RWPE1 (cell line): ENCODE measurements around the gene SNRPA1.
"Not testable (repeated sequence)": the region's sequence is repeated elsewhere in the genome, so short reads cannot be mapped to it uniquely, and the experiment has no call there.

ENCODE experiments used
- CTCF ChIA-PET: fragments of 350-600 bp; sonication (Branson Sonifier 250); formaldehyde crosslinking; extraction: SDS; loops from one replicate; lab custom pipeline; 2021; lab: Yijun Ruan, JAX
- POLR2A ChIA-PET: fragments of 400-600 bp; formaldehyde crosslinking; extraction: SDS; loops from one replicate; lab custom pipeline; 2020; ENCODE audit warnings: antibody characterized with exemption; ENCODE audit not compliant: low non-redundant PET; lab: Yijun Ruan, JAX
- DNase-seq: peaks from one replicate; pipeline ENCODE4 v3.0.0; 2012; ENCODE audit warnings: low spot score
- H3K27ac ChIP-seq: fragments of 450-650 bp; 2 replicates; pipeline ENCODE4 v1.5.1; 2017
- CTCF ChIP-seq: fragments of 450-650 bp; conservative IDR thresholded peaks from 2 replicates; pipeline ENCODE4 v1.5.1; 2017; ENCODE audit warnings: low read depth, mild to moderate bottlenecking

SNRPA1 gene

GRCh38 chr15:101294731-101295606 lies at the start of gene SNRPA1:
Gene SNRPA1, minus strand, starts transcription at chr15:101295248. Its CDS starts 70 bp downstream, at chr15:101295178.
- POLR2A ChIA-PET: no interaction called here
- H3K27ac ChIP-seq: peak within 1 kb of the TSS; percentile 97
- TF ChIP-seq CTCF: no peak
- CTCF ChIA-PET: interaction anchor here (0.7 kb wide), 1 partner anchor 56 kb away, joined by 3 read pairs; no protein-coding TSS in a partner anchor
- DNase-seq: peak; percentile 97

- H3K27ac ChIP-seq: no peak overlapping the region
- no peak for DNase-seq
- ChIA-PET CTCF (no interaction called here), POLR2A (no interaction called here)
- TF ChIP-seq CTCF: no peak
These were observed 47.0 kb upstream of the SNRPA1 start for GRCh38 chr15:101342056-101342455.

- TF ChIP-seq CTCF: no peak
- no peak for DNase-seq
- no peak overlapping the region for H3K27ac ChIP-seq
- ChIA-PET CTCF (no interaction called here), POLR2A (no interaction called here)
These were observed 43.5 kb upstream of the SNRPA1 start for GRCh38 chr15:101338502-101339057.

GRCh38 chr15:101337976-101338375 lies 42.9 kb upstream of the SNRPA1 start:
- CTCF ChIA-PET: no interaction called here
- H3K27ac ChIP-seq: no peak overlapping the region

GRCh38 chr15:101333907-101334789 lies 39.1 kb upstream of the SNRPA1 start:
- H3K27ac ChIP-seq, CTCF ChIA-PET, DNase-seq, POLR2A ChIA-PET: not testable (repeated sequence)

More at GRCh38 chr15:101337976-101338375, 42.9 kb upstream of the SNRPA1 start:
- DNase-seq: no peak
- no peak for TF ChIP-seq CTCF
- POLR2A ChIA-PET: no interaction called here

GRCh38 chr15:101332061-101332467 lies 37.0 kb upstream of the SNRPA1 start:
- CTCF ChIA-PET: interaction anchor here (1.2 kb wide), 1 partner anchor 17 kb away, joined by 4 read pairs; no protein-coding TSS in a partner anchor
- TF ChIP-seq CTCF: no peak
- DNase-seq: no peak
- POLR2A ChIA-PET: no interaction called here
- H3K27ac ChIP-seq: no peak overlapping the region
